Calu3 (cell line): Measurements from ENCODE around the gene PTK6. TPM values are rescaled to one million over a fixed set of nuclear protein-coding genes. Genes with fewer than 3 reads are reported as not detected.

Experiments
- BruUV-seq: library from RNA; stranded (reverse); fragments of 400-500 nt; replicated peaks from 2 replicates; lab custom pipeline; 2021; lab: Mats Ljungman, UMichigan
- CTCF ChIA-PET: fragments of 300-600 bp; sonication (Branson Sonifier 250); formaldehyde crosslinking; loops from one replicate; lab custom pipeline; 2022; ENCODE audit warnings: antibody characterized with exemption; lab: Charles Lee
- DNase-seq: peaks from one replicate; pipeline ENCODE4 v3.0.0; 2022
- H3K27ac Mint-ChIP-seq: one replicate; pipeline ENCODE4 v1.8.0; 2022; ENCODE audit warnings: mixed read lengths; ENCODE audit not compliant: unreplicated experiment
- H3K27me3 Mint-ChIP-seq: one replicate; pipeline ENCODE4 v1.8.0; 2022; ENCODE audit warnings: mixed read lengths; ENCODE audit not compliant: unreplicated experiment
- H3K36me3 Mint-ChIP-seq: one replicate; pipeline ENCODE4 v1.8.0; 2022; ENCODE audit warnings: mild to moderate bottlenecking, moderate library complexity, mixed read lengths; ENCODE audit not compliant: insufficient read depth, unreplicated experiment
- H3K4me1 Mint-ChIP-seq: one replicate; pipeline ENCODE4 v1.8.0; 2022; ENCODE audit warnings: mild to moderate bottlenecking, low read depth, mixed read lengths; ENCODE audit not compliant: unreplicated experiment
- H3K4me3 Mint-ChIP-seq: one replicate; pipeline ENCODE4 v1.8.0; 2022; ENCODE audit warnings: mild to moderate bottlenecking, low read depth, moderate library complexity, mixed read lengths; ENCODE audit not compliant: unreplicated experiment
- H3K9me3 Mint-ChIP-seq: one replicate; pipeline ENCODE4 v1.8.0; 2022; ENCODE audit warnings: low read depth, mixed read lengths; ENCODE audit not compliant: unreplicated experiment
- CTCF ChIP-seq: fragments of 200-600 bp; IDR thresholded peaks from one replicate; pipeline ENCODE4 v1.8.0; 2022; ENCODE audit warnings: antibody characterized with exemption; ENCODE audit not compliant: unreplicated experiment
- intact Hi-C: fragments of 100-400 bp; cut with micrococcal nuclease; formaldehyde crosslinking; loops from one replicate; pipeline ENCODE4 v1.10.0; 2022; ENCODE audit not compliant: unreplicated experiment
- total RNA-seq: library from RNA; stranded (reverse); gene quantifications from 2 replicates; pipeline ENCODE4 v1.2.3, GENCODE V29; 2022

The PTK6 gene
- total RNA-seq, 1 experiment from 2014 or later = 15.9 TPM

- H3K36me3 Mint-ChIP-seq = peaks cover 82% of the 10 kb centered on the region
- H3K4me1 Mint-ChIP-seq = peaks cover 33% of the 10 kb centered on the region
- CTCF ChIA-PET = no interaction called here
- no peaks in the 10 kb centered on the region for H3K9me3 Mint-ChIP-seq
- no peak overlapping the region for H3K4me3 Mint-ChIP-seq
- intact Hi-C loops = no loop called here
- BruUV-seq = no TSS peak
- no peak for DNase-seq
- no peak for TF ChIP-seq CTCF
- H3K27ac Mint-ChIP-seq = peak overlapping the region; percentile 56
- H3K27me3 Mint-ChIP-seq = no peaks in the 10 kb centered on the region
Observed at GRCh38 chr20:63529861-63530787, 7.1 kb downstream of the PTK6 start.

GRCh38 chr20:63529180-63529860, 7.9 kb downstream of the PTK6 start:
- BruUV-seq = no TSS peak

GRCh38 chr20:63527184-63527583, 10.0 kb downstream of the PTK6 start:
- Mint-ChIP-seq H3K36me3 (peaks cover 84% of the 10 kb centered on the region), H3K4me3 (no peak overlapping the region), H3K9me3 (no peaks in the 10 kb centered on the region), H3K27me3 (no peaks in the 10 kb centered on the region), H3K4me1 (peaks cover 24% of the 10 kb centered on the region), H3K27ac (peak overlapping the region; percentile 7)
- intact Hi-C loops = no loop called here
- TF ChIP-seq CTCF = no peak
- no peak for DNase-seq
- CTCF ChIA-PET = interaction anchor here (0.8 kb wide), 1 partner anchor 9 kb away, joined by 8 read pairs; no protein-coding TSS in a partner anchor
- no TSS peak for BruUV-seq

More at GRCh38 chr20:63529180-63529860, 7.9 kb downstream of the PTK6 start:
- H3K4me1 Mint-ChIP-seq = peaks cover 33% of the 10 kb centered on the region
- peak overlapping the region; percentile 43 for H3K27ac Mint-ChIP-seq
- CTCF ChIA-PET = interaction anchor here (1.1 kb wide), 1 partner anchor 33 kb away, joined by 3 read pairs; no protein-coding TSS in a partner anchor
- intact Hi-C loops = no loop called here
- no peaks in the 10 kb centered on the region for H3K9me3 Mint-ChIP-seq
- no peak for DNase-seq
- H3K36me3 Mint-ChIP-seq = peaks cover 82% of the 10 kb centered on the region
- no peaks in the 10 kb centered on the region for H3K27me3 Mint-ChIP-seq
- no peak for TF ChIP-seq CTCF
- H3K4me3 Mint-ChIP-seq = no peak overlapping the region

GRCh38 chr20:63525971-63526370, 11.2 kb downstream of the PTK6 start:
- TF ChIP-seq CTCF = no peak
- peaks cover 18% of the 10 kb centered on the region for H3K4me1 Mint-ChIP-seq
- intact Hi-C loops = no loop called here
- H3K4me3 Mint-ChIP-seq = no peak overlapping the region
- H3K9me3 Mint-ChIP-seq = no peaks in the 10 kb centered on the region
- H3K27me3 Mint-ChIP-seq = no peaks in the 10 kb centered on the region
- CTCF ChIA-PET = interaction anchor here (0.7 kb wide), 1 partner anchor 55 kb away, joined by 3 read pairs; no protein-coding TSS in a partner anchor
- no TSS peak for BruUV-seq
- H3K36me3 Mint-ChIP-seq = peaks cover 88% of the 10 kb centered on the region
- DNase-seq = no peak
- H3K27ac Mint-ChIP-seq = peak overlapping the region; percentile 7
